SU-DHL-6 (cell line): ENCODE measurements around the gene FGFBP2.

Source experiments
- EZH2phosphoT487 ChIP-seq: fragments of 200-600 bp; sonication (generic), shearing (Covaris generic); conservative IDR thresholded peaks from 2 replicates; pipeline ENCODE4 v1.6.1; 2018; ENCODE audit warnings: mild to moderate bottlenecking, antibody characterized with exemption, low read length, moderate library complexity, mixed read lengths
- TF ChIP-seq, protein P1 (sequence below): fragments of 200-600 bp; sonication (generic); IDR thresholded peaks from one replicate; pipeline ENCODE4 v1.5.1; 2017; ENCODE audit warnings: antibody characterized with exemption, mild to moderate bottlenecking, low read length, moderate library complexity; ENCODE audit not compliant: insufficient read depth, poor library complexity, severe bottlenecking

DNA sequence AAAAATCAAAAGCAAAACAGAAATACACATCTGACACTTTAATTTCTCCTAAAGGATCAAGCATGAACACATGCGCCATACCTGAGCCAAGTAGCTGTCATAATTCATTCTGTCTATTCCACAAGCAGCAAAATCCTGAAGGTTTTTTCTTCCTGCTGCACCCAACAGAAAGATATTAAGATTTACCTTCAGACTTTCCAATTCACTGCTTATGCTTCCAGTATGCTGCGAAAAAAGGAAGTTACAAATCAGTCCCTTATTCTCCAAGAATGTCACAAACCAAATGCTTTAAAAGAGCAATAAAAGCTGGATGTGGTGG lies 29.2 kb upstream of the FGFBP2 start:
- TF ChIP-seq, protein P1, sequence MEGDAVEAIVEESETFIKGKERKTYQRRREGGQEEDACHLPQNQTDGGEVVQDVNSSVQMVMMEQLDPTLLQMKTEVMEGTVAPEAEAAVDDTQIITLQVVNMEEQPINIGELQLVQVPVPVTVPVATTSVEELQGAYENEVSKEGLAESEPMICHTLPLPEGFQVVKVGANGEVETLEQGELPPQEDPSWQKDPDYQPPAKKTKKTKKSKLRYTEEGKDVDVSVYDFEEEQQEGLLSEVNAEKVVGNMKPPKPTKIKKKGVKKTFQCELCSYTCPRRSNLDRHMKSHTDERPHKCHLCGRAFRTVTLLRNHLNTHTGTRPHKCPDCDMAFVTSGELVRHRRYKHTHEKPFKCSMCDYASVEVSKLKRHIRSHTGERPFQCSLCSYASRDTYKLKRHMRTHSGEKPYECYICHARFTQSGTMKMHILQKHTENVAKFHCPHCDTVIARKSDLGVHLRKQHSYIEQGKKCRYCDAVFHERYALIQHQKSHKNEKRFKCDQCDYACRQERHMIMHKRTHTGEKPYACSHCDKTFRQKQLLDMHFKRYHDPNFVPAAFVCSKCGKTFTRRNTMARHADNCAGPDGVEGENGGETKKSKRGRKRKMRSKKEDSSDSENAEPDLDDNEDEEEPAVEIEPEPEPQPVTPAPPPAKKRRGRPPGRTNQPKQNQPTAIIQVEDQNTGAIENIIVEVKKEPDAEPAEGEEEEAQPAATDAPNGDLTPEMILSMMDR: no peak
- no peak for TF ChIP-seq EZH2phosphoT487
